SK-N-MC (cell line): ENCODE measurements around the gene HHIP.
"Not testable (repeated sequence)": the region's sequence is repeated elsewhere in the genome, so short reads cannot be mapped to it uniquely, and the experiment has no call there.

Source experiments
- EZH2 ChIP-seq: fragments of 200-600 bp; sonication (generic); IDR thresholded peaks from one replicate; pipeline ENCODE4 v1.6.1; 2017; ENCODE audit warnings: antibody characterized with exemption
- FOXP2 ChIP-seq: optimal IDR thresholded peaks from 2 replicates; pipeline ENCODE3; 2011; ENCODE audit warnings: mild to moderate bottlenecking, moderate library complexity; ENCODE audit not compliant: insufficient read depth; ENCODE audit errors: extremely low read length, control extremely low read depth
- POLR2AphosphoS5 ChIP-seq: IDR thresholded peaks from 2 replicates; pipeline ENCODE4 v1.6.1; 2012; ENCODE audit warnings: mild to moderate bottlenecking, low read depth, low read length, borderline replicate concordance

- not testable (repeated sequence) for TF ChIP-seq EZH2, FOXP2, POLR2AphosphoS5
These were observed 146.0 kb downstream of the HHIP start for GRCh38 chr4:144791933-144792332.
